ENCODE data around the gene RFC3. TPM values are rescaled to one million over a fixed set of nuclear protein-coding genes. Genes with fewer than 3 reads are reported as not detected.

Gene RFC3
- total RNA-seq, 1 experiment from 2014 or later, result 19.0 TPM

GRCh38 chr13:33855371-33855895 is 37.5 kb downstream of the RFC3 start:
- BruUV-seq (replicated peaks), result no TSS peak
- no peaks in the 10 kb centered on the region for H3K4me1 ChIP-seq (ENCODE audit: control insufficient read depth, insufficient read depth, low read length)
- intact Hi-C loops (cut with micrococcal nuclease; ENCODE audit: unreplicated experiment) (no loop called here), in situ Hi-C loops (cut with HindIII; ENCODE audit: low pct_unique_long_range_greater_than_20kb, low sequenced_read_pairs) (no loop called here)
- H3K4me3 ChIP-seq (ENCODE audit: low read depth in 2 of 2, low read length in 2 of 2), result no peak overlapping the region
- DNase-seq (ENCODE audit: low read depth, low spot score) (no peak), ATAC-seq (no peak)
- no peaks in the 10 kb centered on the region for H3K9me3 ChIP-seq (ENCODE audit: control insufficient read depth, insufficient read depth, low read depth, low read length)
- POLR2A ChIA-PET, result no interaction called here
- no peak overlapping the region for H3K27ac ChIP-seq (ENCODE audit: low read length)
- no peaks in the 10 kb centered on the region for H3K36me3 ChIP-seq (ENCODE audit: control insufficient read depth, insufficient read depth, low read length)
- H3K27me3 ChIP-seq (ENCODE audit: control insufficient read depth, insufficient read depth, low read length), result no peaks in the 10 kb centered on the region
- CTCF ChIA-PET, result no interaction called here
- TF ChIP-seq TCF7L2 (IDR thresholded peaks at IDR 0.05; ENCODE audit: low read depth, low read length) (no peak), REST (IDR thresholded peaks at IDR 0.05; ENCODE audit: insufficient read depth in 1 of 2, low read depth in 2 of 2, low read length in 1 of 2) (no peak), CTCF (IDR thresholded peaks at IDR 0.05) (no peak), POLR2AphosphoS5 (IDR thresholded peaks at IDR 0.05; ENCODE audit: low read depth, low read length) (no peak)

GRCh38 chr13:33859691-33860303 is 41.8 kb downstream of the RFC3 start:
- H3K27me3 ChIP-seq (ENCODE audit: control insufficient read depth, insufficient read depth, low read length), result no peaks in the 10 kb centered on the region
- ChIA-PET POLR2A (no interaction called here), CTCF (no interaction called here)
- H3K36me3 ChIP-seq (ENCODE audit: control insufficient read depth, insufficient read depth, low read length), result no peaks in the 10 kb centered on the region
- TF ChIP-seq SIN3A (IDR thresholded peaks at IDR 0.05; ENCODE audit: borderline replicate concordance, insufficient read depth, low read depth, low read length) (no peak), TCF7L2 (IDR thresholded peaks at IDR 0.05; ENCODE audit: low read depth, low read length) (no peak), POLR2AphosphoS5 (IDR thresholded peaks at IDR 0.05; ENCODE audit: low read depth, low read length) (no peak), REST (IDR thresholded peaks at IDR 0.05; ENCODE audit: insufficient read depth in 1 of 2, low read depth in 2 of 2, low read length in 1 of 2) (no peak), CTCF (IDR thresholded peaks at IDR 0.05) (no peak)
- no peaks in the 10 kb centered on the region for H3K9me3 ChIP-seq (ENCODE audit: control insufficient read depth, insufficient read depth, low read depth, low read length)
- BruUV-seq (replicated peaks), result no TSS peak
- in situ Hi-C loops (cut with HindIII; ENCODE audit: low pct_unique_long_range_greater_than_20kb, low sequenced_read_pairs), result no loop called here
- H3K27ac ChIP-seq (ENCODE audit: low read length), result no peak overlapping the region
- ATAC-seq (no peak), DNase-seq (ENCODE audit: low read depth, low spot score) (no peak)
- H3K4me3 ChIP-seq (ENCODE audit: low read depth in 2 of 2, low read length in 2 of 2), result no peak overlapping the region
- H3K4me1 ChIP-seq (ENCODE audit: control insufficient read depth, insufficient read depth, low read length), result no peaks in the 10 kb centered on the region
- intact Hi-C loops (cut with micrococcal nuclease; ENCODE audit: unreplicated experiment), result no loop called here

Data from Panc1 (cell line).